Breast epithelium (tissue), 3 donors: Measurements from ENCODE around the gene CAPN2.

Experiments used
- CTCF ChIP-seq, 3 donors: fragments of 450-650 bp; IDR thresholded peaks; one replicate each; pipeline ENCODE4 v1.5.1; 2016 to 2017; ENCODE audit warnings: antibody characterized with exemption in 3 of 3, mild to moderate bottlenecking in 3 of 3, moderate library complexity in 3 of 3
- POLR2A ChIP-seq: fragments of 450-650 bp; IDR thresholded peaks from one replicate; pipeline ENCODE4 v1.6.1; 2016; ENCODE audit warnings: antibody characterized with exemption, mild to moderate bottlenecking, moderate library complexity
- POLR2AphosphoS5 ChIP-seq, 3 donors: sonication (generic); formaldehyde crosslinking; IDR thresholded peaks; one replicate each; pipeline ENCODE4 v1.6.1; 2017; ENCODE audit warnings: antibody characterized with exemption in 3 of 3

- TF ChIP-seq CTCF (IDR thresholded peaks at IDR 0.05) (no peak), POLR2A (no peak), POLR2AphosphoS5 (IDR thresholded peaks at IDR 0.05) (no peak)
Measured at GRCh38 chr1:223733898-223734852, 21.8 kb downstream of the CAPN2 start.
